Osteocyte (in vitro differentiated cells): ENCODE data around the gene RAP1GAP2. TPM values are rescaled to one million over a fixed set of nuclear protein-coding genes. Genes with fewer than 3 reads are reported as not detected.
"Not testable (repeated sequence)": the region's sequence is repeated elsewhere in the genome, so short reads cannot be mapped to it uniquely, and the experiment has no call there.

Experiments used
- DNase-seq: peaks from one replicate; pipeline ENCODE4 v3.0.0; 2021; ENCODE audit warnings: mixed read lengths; ENCODE audit not compliant: unreplicated experiment; ENCODE audit errors: extremely low spot score
- H3K27ac Mint-ChIP-seq: one replicate; pipeline ENCODE4 v1.8.0; 2021; ENCODE audit warnings: mild to moderate bottlenecking, mixed read lengths; ENCODE audit not compliant: unreplicated experiment
- H3K27me3 Mint-ChIP-seq: one replicate; pipeline ENCODE4 v1.8.0; 2021; ENCODE audit warnings: mixed read lengths; ENCODE audit not compliant: unreplicated experiment
- H3K36me3 Mint-ChIP-seq: one replicate; pipeline ENCODE4 v1.8.0; 2021; ENCODE audit warnings: mixed read lengths; ENCODE audit not compliant: unreplicated experiment
- H3K4me1 Mint-ChIP-seq: one replicate; pipeline ENCODE4 v1.8.0; 2021; ENCODE audit warnings: mixed read lengths; ENCODE audit not compliant: unreplicated experiment
- H3K4me3 Mint-ChIP-seq: one replicate; pipeline ENCODE4 v1.8.0; 2021; ENCODE audit warnings: mild to moderate bottlenecking, moderate library complexity, mixed read lengths; ENCODE audit not compliant: unreplicated experiment
- H3K9me3 Mint-ChIP-seq: one replicate; pipeline ENCODE4 v1.8.0; 2021; ENCODE audit warnings: mixed read lengths; ENCODE audit not compliant: unreplicated experiment
- CTCF ChIP-seq: fragments of 200-600 bp; sonication (generic); IDR thresholded peaks from 2 replicates; pipeline ENCODE4 v1.5.0; 2021; ENCODE audit warnings: antibody characterized with exemption, mild to moderate bottlenecking, moderate library complexity
- total RNA-seq: library from RNA; stranded (reverse); gene quantifications from 2 replicates; pipeline ENCODE4 v1.2.1, GENCODE V29; 2021

The RAP1GAP2 gene
- total RNA-seq, 1 donor from 2014 or later = 6.3 TPM

GRCh38 chr17:2888326-2888725, 92.1 kb downstream of the RAP1GAP2 start:
- no peak for TF ChIP-seq CTCF
- Mint-ChIP-seq H3K36me3 (no peaks in the 10 kb centered on the region), H3K27me3 (no peaks in the 10 kb centered on the region), H3K27ac (no peak overlapping the region), H3K9me3 (no peaks in the 10 kb centered on the region), H3K4me3 (no peak overlapping the region), H3K4me1 (peaks cover 29% of the 10 kb centered on the region)
- DNase-seq = no peak

- no peaks in the 10 kb centered on the region for H3K9me3 Mint-ChIP-seq
- no peaks in the 10 kb centered on the region for H3K27me3 Mint-ChIP-seq
- H3K27ac Mint-ChIP-seq = no peak overlapping the region
- no peak for DNase-seq
- peaks cover 21% of the 10 kb centered on the region for H3K4me1 Mint-ChIP-seq
- no peak overlapping the region for H3K4me3 Mint-ChIP-seq
- TF ChIP-seq CTCF = no peak
- H3K36me3 Mint-ChIP-seq = no peaks in the 10 kb centered on the region
Measured at GRCh38 chr17:2889256-2889655, 93.0 kb downstream of the RAP1GAP2 start.

GRCh38 chr17:2890778-2891177, 94.5 kb downstream of the RAP1GAP2 start:
- not testable (repeated sequence) for H3K4me3 Mint-ChIP-seq, H3K9me3 Mint-ChIP-seq, H3K27ac Mint-ChIP-seq, H3K36me3 Mint-ChIP-seq, H3K27me3 Mint-ChIP-seq, DNase-seq
- H3K4me1 Mint-ChIP-seq = peaks cover 20% of the 10 kb centered on the region

- no peak for DNase-seq
- no peaks in the 10 kb centered on the region for H3K27me3 Mint-ChIP-seq
- no peak overlapping the region for H3K27ac Mint-ChIP-seq
- H3K9me3 Mint-ChIP-seq = no peaks in the 10 kb centered on the region
- H3K4me1 Mint-ChIP-seq = peaks cover 20% of the 10 kb centered on the region
- no peaks in the 10 kb centered on the region for H3K36me3 Mint-ChIP-seq
- TF ChIP-seq CTCF = no peak
- no peak overlapping the region for H3K4me3 Mint-ChIP-seq
Measured at GRCh38 chr17:2892305-2892971, 96.2 kb downstream of the RAP1GAP2 start.

DNA sequence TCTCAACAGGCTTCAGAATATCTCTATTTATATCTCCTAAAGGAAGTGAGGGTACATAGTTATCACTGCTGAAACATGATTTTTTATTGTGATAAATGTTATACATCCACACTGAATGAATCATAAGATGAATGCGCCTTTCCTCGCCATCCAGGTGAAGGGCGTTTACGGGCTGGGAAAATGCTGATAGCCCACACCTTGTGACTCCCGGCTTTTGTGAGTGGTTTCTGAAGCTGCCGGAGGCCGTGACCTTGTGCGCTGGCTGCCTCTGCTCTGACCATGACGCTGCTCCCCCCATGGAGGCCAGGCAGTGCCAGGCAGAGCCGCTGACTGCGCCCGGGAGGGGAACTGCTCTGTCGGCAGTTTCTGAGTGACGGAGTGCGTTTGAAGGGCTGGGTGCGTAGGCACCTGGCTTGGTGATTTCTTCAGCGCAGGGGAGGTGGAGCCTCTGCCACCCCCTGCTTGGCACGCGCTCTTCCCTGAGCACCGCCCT, 97.2 kb downstream of the RAP1GAP2 start:
- no peaks in the 10 kb centered on the region for H3K9me3 Mint-ChIP-seq
- DNase-seq = no peak

More for the DNA sequence above, 97.2 kb downstream of the RAP1GAP2 start:
- no peaks in the 10 kb centered on the region for H3K27me3 Mint-ChIP-seq
- no peak for TF ChIP-seq CTCF
- no peak overlapping the region for H3K27ac Mint-ChIP-seq
- no peak overlapping the region for H3K4me3 Mint-ChIP-seq
- peaks cover 20% of the 10 kb centered on the region for H3K4me1 Mint-ChIP-seq
- no peaks in the 10 kb centered on the region for H3K36me3 Mint-ChIP-seq
